ENCODE results near the gene CISD3.

The CISD3 gene

DNA sequence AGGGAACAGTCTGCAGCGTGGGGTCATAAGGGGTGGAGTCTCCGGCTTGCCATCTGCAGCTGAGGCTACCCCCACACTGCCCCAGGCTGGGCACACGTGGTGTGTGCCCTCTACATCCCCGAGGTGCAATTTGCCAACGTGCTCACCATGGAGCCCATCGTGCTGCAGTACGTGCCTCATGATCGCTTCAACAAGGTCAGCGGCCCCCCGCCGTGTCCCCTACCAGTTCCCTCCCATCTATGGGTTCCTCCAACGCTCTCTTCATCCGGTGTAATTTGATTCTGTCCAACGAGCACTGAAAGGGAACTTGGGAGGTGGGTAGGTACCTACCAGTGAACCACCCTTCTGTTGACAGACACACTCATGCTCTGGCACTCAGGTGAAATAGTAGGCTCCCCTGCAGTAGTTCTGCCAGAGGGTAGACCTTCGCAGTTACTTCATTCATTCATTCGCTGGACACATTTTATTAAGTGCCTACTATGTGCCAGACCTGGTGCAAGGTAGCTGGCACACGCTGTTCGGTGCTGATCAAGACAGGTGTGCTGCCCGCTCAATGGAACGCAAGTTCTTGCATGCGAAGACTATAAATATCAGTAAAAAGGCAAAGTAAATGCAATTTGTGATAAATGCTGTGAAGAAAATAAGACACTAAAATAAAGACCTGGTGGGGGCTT is 22.3 kb upstream of the CISD3 start:
- H3K4me3 ChIP-seq (replicated peaks; ENCODE audit: low read depth, low read length): no peak overlapping the region; the same call in 1 of the 2 replicates
- DNase-seq (ENCODE audit: extremely low read depth, low read depth): no peak
- TF ChIP-seq, protein P1, sequence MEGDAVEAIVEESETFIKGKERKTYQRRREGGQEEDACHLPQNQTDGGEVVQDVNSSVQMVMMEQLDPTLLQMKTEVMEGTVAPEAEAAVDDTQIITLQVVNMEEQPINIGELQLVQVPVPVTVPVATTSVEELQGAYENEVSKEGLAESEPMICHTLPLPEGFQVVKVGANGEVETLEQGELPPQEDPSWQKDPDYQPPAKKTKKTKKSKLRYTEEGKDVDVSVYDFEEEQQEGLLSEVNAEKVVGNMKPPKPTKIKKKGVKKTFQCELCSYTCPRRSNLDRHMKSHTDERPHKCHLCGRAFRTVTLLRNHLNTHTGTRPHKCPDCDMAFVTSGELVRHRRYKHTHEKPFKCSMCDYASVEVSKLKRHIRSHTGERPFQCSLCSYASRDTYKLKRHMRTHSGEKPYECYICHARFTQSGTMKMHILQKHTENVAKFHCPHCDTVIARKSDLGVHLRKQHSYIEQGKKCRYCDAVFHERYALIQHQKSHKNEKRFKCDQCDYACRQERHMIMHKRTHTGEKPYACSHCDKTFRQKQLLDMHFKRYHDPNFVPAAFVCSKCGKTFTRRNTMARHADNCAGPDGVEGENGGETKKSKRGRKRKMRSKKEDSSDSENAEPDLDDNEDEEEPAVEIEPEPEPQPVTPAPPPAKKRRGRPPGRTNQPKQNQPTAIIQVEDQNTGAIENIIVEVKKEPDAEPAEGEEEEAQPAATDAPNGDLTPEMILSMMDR (IDR thresholded peaks at IDR 0.05; ENCODE audit: low read depth, low read length, missing control alignments): no peak

DNA sequence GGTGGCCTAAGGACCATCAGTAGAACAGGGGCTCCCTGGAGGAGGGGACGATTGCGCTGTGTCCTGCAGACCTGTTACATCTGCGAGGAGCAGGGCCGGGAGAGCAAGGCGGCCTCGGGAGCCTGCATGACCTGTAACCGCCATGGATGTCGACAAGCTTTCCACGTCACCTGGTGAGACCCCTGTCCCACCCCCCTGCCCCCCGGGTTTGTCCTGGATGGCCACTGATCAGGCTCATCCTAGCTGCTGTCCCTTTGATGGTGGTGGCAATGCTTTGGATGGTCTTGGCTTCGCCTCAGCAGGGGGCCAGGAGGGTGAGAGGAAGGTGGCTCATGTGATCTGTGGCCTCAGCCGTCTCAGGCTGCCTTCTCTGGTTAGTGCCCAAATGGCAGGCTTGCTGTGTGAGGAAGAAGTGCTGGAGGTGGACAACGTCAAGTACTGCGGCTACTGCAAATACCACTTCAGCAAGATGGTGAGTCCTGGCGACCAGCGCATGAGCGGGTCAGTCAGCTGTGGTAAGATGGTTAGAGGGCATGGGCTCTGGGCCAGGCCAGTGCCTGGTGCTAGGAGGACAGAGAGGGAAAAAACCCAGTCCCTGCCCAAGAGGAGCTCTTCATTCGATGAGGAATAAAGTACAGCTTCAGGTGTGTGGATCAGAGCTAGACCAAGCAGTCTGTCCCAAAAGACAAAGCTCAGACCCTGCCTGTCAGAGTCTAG is 20.9 kb upstream of the CISD3 start:
- DNase-seq (ENCODE audit: extremely low read depth, low read depth): no peak
- no peak overlapping the region for H3K4me3 ChIP-seq (replicated peaks; ENCODE audit: low read depth, low read length)
- TF ChIP-seq, protein P1 (IDR thresholded peaks at IDR 0.05; ENCODE audit: low read depth, low read length, missing control alignments): no peak

- H3K4me3 ChIP-seq (replicated peaks; ENCODE audit: low read depth, low read length): no peak overlapping the region
- no peak for DNase-seq (ENCODE audit: extremely low read depth, low read depth)
- TF ChIP-seq, protein P1 (IDR thresholded peaks at IDR 0.05; ENCODE audit: low read depth, low read length, missing control alignments): no peak
Measured at GRCh38 chr17:38709864-38710603, 20.1 kb upstream of the CISD3 start.

DNA sequence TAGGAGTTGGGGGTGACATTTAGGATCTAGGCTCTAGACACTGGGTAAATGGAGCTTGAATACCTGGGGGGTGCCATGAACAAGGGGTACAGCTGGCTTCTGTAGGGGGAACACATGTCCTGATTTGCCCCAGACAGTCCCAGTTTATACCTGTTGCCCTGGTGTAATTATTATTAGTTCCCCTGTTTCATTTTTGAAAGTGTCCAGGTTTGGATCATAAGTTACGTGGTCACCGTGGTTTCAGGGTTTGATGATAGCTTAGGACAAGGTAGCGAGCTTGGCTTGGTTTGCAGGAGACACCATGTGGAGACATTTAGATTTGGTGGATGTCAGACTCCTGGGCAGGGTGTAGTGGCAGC is 19.6 kb upstream of the CISD3 start:
- no peak for DNase-seq (ENCODE audit: extremely low read depth, low read depth)
- H3K4me3 ChIP-seq (replicated peaks; ENCODE audit: low read depth, low read length): no peak overlapping the region
- TF ChIP-seq, protein P1 (IDR thresholded peaks at IDR 0.05; ENCODE audit: low read depth, low read length, missing control alignments): no peak

- no peak for DNase-seq (ENCODE audit: extremely low read depth, low read depth)
- H3K4me3 ChIP-seq (replicated peaks; ENCODE audit: low read depth, low read length): no peak overlapping the region
- TF ChIP-seq, protein P1 (IDR thresholded peaks at IDR 0.05; ENCODE audit: low read depth, low read length, missing control alignments): no peak
Measured at GRCh38 chr17:38710985-38711384, 19.2 kb upstream of the CISD3 start.

GRCh38 chr17:38711792-38712571 is 18.2 kb upstream of the CISD3 start:
- TF ChIP-seq, protein P1 (IDR thresholded peaks at IDR 0.05; ENCODE audit: low read depth, low read length, missing control alignments): no peak
- no peak for DNase-seq (ENCODE audit: extremely low read depth, low read depth)
- no peak overlapping the region for H3K4me3 ChIP-seq (replicated peaks; ENCODE audit: low read depth, low read length)
